GM23248 (cell line): ENCODE results near the gene SMPD3. TPM values are rescaled to one million over a fixed set of nuclear protein-coding genes. Genes with fewer than 3 reads are reported as not detected.

Source experiments
- DNase-seq: peaks from one replicate; pipeline ENCODE4 v3.0.0-alpha.2; 2015
- H2AFZ ChIP-seq: fragments of 200-600 bp; sonication (generic); 2 replicates; pipeline ENCODE4 v1.6.1; 2016; ENCODE audit warnings: antibody characterized with exemption
- H3F3A ChIP-seq: fragments of 200-600 bp; sonication (generic); 2 replicates; pipeline ENCODE4 v1.6.1; 2016; ENCODE audit warnings: mild to moderate bottlenecking, antibody characterized with exemption, mixed run types; ENCODE audit not compliant: insufficient read depth
- H3K27ac ChIP-seq: fragments of 200-600 bp; sonication (generic); 2 replicates; pipeline ENCODE4 v1.5.1; 2016; ENCODE audit warnings: mild to moderate bottlenecking
- H3K27me3 ChIP-seq: fragments of 200-600 bp; sonication (generic); replicated peaks from 2 replicates; pipeline ENCODE4 v1.6.1; 2016; ENCODE audit warnings: mild to moderate bottlenecking; ENCODE audit not compliant: insufficient read depth
- H3K36me3 ChIP-seq: fragments of 200-600 bp; sonication (generic); 2 replicates; pipeline ENCODE4 v1.6.1; 2016; ENCODE audit warnings: low read depth, mild to moderate bottlenecking
- H3K4me1 ChIP-seq: fragments of 200-600 bp; sonication (generic); 2 replicates; pipeline ENCODE4 v1.6.1; 2016; ENCODE audit warnings: mild to moderate bottlenecking; ENCODE audit not compliant: insufficient read depth
- H3K4me2 ChIP-seq: fragments of 200-600 bp; sonication (generic); one replicate; pipeline ENCODE4 v1.6.1; 2016; ENCODE audit warnings: mild to moderate bottlenecking; ENCODE audit not compliant: unreplicated experiment
- H3K4me3 ChIP-seq: fragments of 200-600 bp; sonication (generic); 2 replicates; pipeline ENCODE4 v1.5.1; 2016; ENCODE audit warnings: mild to moderate bottlenecking
- H3K79me2 ChIP-seq: fragments of 200-600 bp; sonication (generic); 2 replicates; pipeline ENCODE4 v1.6.1; 2016; ENCODE audit warnings: mild to moderate bottlenecking; ENCODE audit not compliant: insufficient read depth
- H3K9ac ChIP-seq: fragments of 200-600 bp; sonication (generic); 2 replicates; pipeline ENCODE4 v1.6.1; 2016; ENCODE audit warnings: mild to moderate bottlenecking
- H3K9me2 ChIP-seq: fragments of 200-600 bp; sonication (generic); 2 replicates; pipeline ENCODE4 v1.6.1; 2016; ENCODE audit warnings: mixed run types, mild to moderate bottlenecking, moderate library complexity; ENCODE audit not compliant: insufficient read depth
- H3K9me3 ChIP-seq: fragments of 200-600 bp; sonication (generic); one replicate; pipeline ENCODE4 v1.6.1; 2017; ENCODE audit warnings: low read depth
- H4K20me1 ChIP-seq: fragments of 200-600 bp; sonication (generic); 2 replicates; pipeline ENCODE4 v1.6.0; 2016; ENCODE audit not compliant: insufficient read depth
- EZH2 ChIP-seq: fragments of 200-600 bp; sonication (generic); IDR thresholded peaks from 2 replicates; pipeline ENCODE4 v1.6.1; 2018; ENCODE audit warnings: antibody characterized with exemption, mild to moderate bottlenecking; ENCODE audit not compliant: insufficient read depth, poor library complexity, severe bottlenecking
- EZH2phosphoT487 ChIP-seq: fragments of 200-600 bp; sonication (generic); IDR thresholded peaks from 2 replicates; pipeline ENCODE4 v1.6.1; 2018; ENCODE audit warnings: antibody characterized with exemption, moderate library complexity, mild to moderate bottlenecking, low read depth; ENCODE audit not compliant: insufficient read depth
- WGBS, 2 experiments: methylation state at CpG; one replicate each; pipeline ENCODE4 v1.1.6; 2015 to 2017; ENCODE audit warnings: low lambda C conversion rate in 2 of 2, low coverage in 1 of 2; ENCODE audit errors: missing lambda C conversion rate in 2 of 2; 5-methylcytosine and 5-hydroxymethylcytosine counted together
- in situ Hi-C: fragments of 300-500 bp; cut with MboI; formaldehyde crosslinking; loops from 2 replicates; pipeline ENCODE4 v1.15.0; 2020
- polyA plus RNA-seq: library from polyadenylated mRNA; unstranded; fragments of >200 nt; fragmentation: Nextera tagmentation; extraction: Ambion mirVana; gene quantifications from 2 replicates; pipeline ENCODE4 v1.2.1, GENCODE V29; 2016
- total RNA-seq: library from RNA; depleted of rRNA; stranded (reverse); fragments of >200 nt; shearing (Covaris generic); gene quantifications from 2 replicates; pipeline ENCODE4 v1.2.3, GENCODE V29; 2014

The SMPD3 gene
- total and polyA plus RNA-seq, 2 experiments from 2014 or later: 0.24 to 0.32 TPM

DNA sequence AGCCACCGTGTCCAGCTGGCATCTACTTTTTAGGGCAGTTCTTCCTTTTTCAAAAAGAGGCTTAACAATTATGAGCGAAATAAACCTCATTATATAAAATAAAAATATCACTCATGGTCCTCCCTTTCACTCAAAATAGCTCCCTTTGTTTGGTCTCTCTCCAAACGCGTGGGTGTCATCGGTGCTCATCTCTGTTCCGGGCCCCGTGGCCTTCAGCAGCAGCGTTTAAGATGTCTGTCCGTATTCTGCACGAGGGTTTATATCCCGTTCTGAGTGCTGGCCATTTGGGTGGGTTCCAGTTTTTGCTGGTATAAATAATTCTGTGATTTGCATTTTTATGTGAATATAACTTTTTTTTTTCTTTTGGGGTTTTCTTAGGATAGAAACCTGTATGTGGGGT is 104.1 kb downstream of the SMPD3 start:
- in situ Hi-C loops: no loop called here
- no peaks in the 10 kb centered on the region for H3F3A ChIP-seq
- TF ChIP-seq EZH2 (no peak), EZH2phosphoT487 (no peak)
- H3K9ac ChIP-seq: no peak overlapping the region
- H3K36me3 ChIP-seq: peaks cover 1% of the 10 kb centered on the region; the same call in 1 of the 2 replicates
- no peaks in the 10 kb centered on the region for H4K20me1 ChIP-seq
- no peaks in the 10 kb centered on the region for H3K4me1 ChIP-seq
- no peak overlapping the region for H3K27ac ChIP-seq
- WGBS, 2 experiments: 91 to 95% methylated on average over 11 of the region's 11 CpGs
- no peaks in the 10 kb centered on the region for H3K27me3 ChIP-seq
- no peak overlapping the region for H3K4me3 ChIP-seq
- no peak overlapping the region for H3K4me2 ChIP-seq
- H3K9me2 ChIP-seq: no peaks in the 10 kb centered on the region
- H3K9me3 ChIP-seq: no peaks in the 10 kb centered on the region
- H2AFZ ChIP-seq: no peak overlapping the region
- H3K79me2 ChIP-seq: no peaks in the 10 kb centered on the region
- DNase-seq: no peak

- Histone ChIP-seq H2AFZ (no peak overlapping the region), H3K9me2 (no peaks in the 10 kb centered on the region), H4K20me1 (no peaks in the 10 kb centered on the region), H3K4me3 (no peak overlapping the region), H3K27me3 (no peaks in the 10 kb centered on the region), H3K9me3 (no peaks in the 10 kb centered on the region), H3K27ac (no peak overlapping the region), H3K9ac (no peak overlapping the region), H3K4me2 (no peak overlapping the region), H3K36me3 (no peaks in the 10 kb centered on the region; the same call in 1 of the 2 replicates), H3K4me1 (no peaks in the 10 kb centered on the region), H3F3A (no peaks in the 10 kb centered on the region), H3K79me2 (no peaks in the 10 kb centered on the region)
- no peak for DNase-seq
- WGBS, 2 experiments: 94 to 96% methylated on average over 7 of the region's 7 CpGs
- in situ Hi-C loops: no loop called here
- no peak for TF ChIP-seq EZH2phosphoT487
- no peak for TF ChIP-seq EZH2
Observed at GRCh38 chr16:68343137-68343536, 105.2 kb downstream of the SMPD3 start.

GRCh38 chr16:68342620-68343019 is 105.7 kb downstream of the SMPD3 start:
- H3K9ac ChIP-seq: no peak overlapping the region
- H3K36me3 ChIP-seq: no peaks in the 10 kb centered on the region; the same call in 1 of the 2 replicates
- H3K27ac ChIP-seq: no peak overlapping the region
- no peaks in the 10 kb centered on the region for H3K4me1 ChIP-seq
- DNase-seq: no peak
- TF ChIP-seq EZH2phosphoT487: no peak
- no peak for TF ChIP-seq EZH2
- H3F3A ChIP-seq: no peaks in the 10 kb centered on the region
- no peaks in the 10 kb centered on the region for H4K20me1 ChIP-seq
- H3K4me2 ChIP-seq: no peak overlapping the region
- WGBS, 2 experiments: 93 to 95% methylated on average over 7 of the region's 7 CpGs
- no peaks in the 10 kb centered on the region for H3K9me2 ChIP-seq
- H2AFZ ChIP-seq: no peak overlapping the region
- no peak overlapping the region for H3K4me3 ChIP-seq
- H3K27me3 ChIP-seq: no peaks in the 10 kb centered on the region
- in situ Hi-C loops: no loop called here
- H3K9me3 ChIP-seq: no peaks in the 10 kb centered on the region
- H3K79me2 ChIP-seq: no peaks in the 10 kb centered on the region

- Histone ChIP-seq H3K4me2 (no peak overlapping the region), H3K9me2 (no peaks in the 10 kb centered on the region), H3K27me3 (no peaks in the 10 kb centered on the region), H2AFZ (no peak overlapping the region), H3K79me2 (no peaks in the 10 kb centered on the region), H3K9ac (no peak overlapping the region), H3K4me3 (no peak overlapping the region), H3F3A (peaks cover 8% of the 10 kb centered on the region; the same call in 1 of the 2 replicates), H3K36me3 (no peaks in the 10 kb centered on the region; the same call in 1 of the 2 replicates), H3K27ac (no peak overlapping the region), H3K4me1 (peaks cover 9% of the 10 kb centered on the region), H3K9me3 (no peaks in the 10 kb centered on the region), H4K20me1 (no peaks in the 10 kb centered on the region)
- in situ Hi-C loops: no loop called here
- 93 to 97% methylated on average over 13 of the region's 13 CpGs for WGBS, 2 experiments
- TF ChIP-seq EZH2phosphoT487 (no peak), EZH2 (no peak)
- DNase-seq: no peak
Observed at GRCh38 chr16:68339214-68339613, 109.1 kb downstream of the SMPD3 start.
